Measurements from ENCODE around the gene PARD3. TPM values are rescaled to one million over a fixed set of nuclear protein-coding genes. Genes with fewer than 3 reads are reported as not detected.

PARD3 gene
- total and polyA plus RNA-seq, 2 donors (not counting 3 experiments of a cell fraction or from before 2014, with no cell fraction given) = 7.3 to 24.1 TPM

DNA sequence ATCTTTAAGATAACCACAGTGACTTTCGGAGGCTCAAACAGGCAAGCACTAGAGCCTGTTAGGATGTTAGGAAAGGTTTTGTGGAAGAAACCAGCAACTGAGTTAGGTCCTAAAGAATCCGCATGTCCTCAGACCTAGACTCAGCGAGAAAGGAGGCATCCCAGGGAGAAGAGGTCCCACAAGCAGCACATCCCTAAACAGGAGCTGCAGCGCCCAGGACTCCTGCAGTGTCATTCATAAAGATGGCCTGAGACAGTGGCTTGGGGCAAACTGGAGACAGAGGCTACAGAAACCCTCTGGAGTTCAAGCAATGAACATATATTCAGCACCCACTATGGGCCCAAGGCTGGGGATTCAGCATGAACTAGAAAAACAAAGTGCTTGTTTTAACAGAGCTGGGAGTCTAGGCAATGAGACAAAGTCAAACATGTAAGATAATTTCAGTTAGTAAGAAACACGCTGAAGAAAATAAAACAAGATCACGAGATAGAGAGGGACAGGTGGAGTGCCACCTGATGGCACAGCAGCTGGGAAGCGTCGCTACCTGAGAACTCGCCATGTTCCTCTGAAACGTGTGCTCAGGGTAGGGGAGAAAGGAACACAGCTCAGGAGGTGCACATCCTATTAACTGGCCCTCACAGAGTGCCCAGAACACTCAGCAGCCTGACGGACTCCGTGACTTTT lies 48.1 kb downstream of the PARD3 start:
- no peak for FAIRE-seq
- TF ChIP-seq, protein P1, sequence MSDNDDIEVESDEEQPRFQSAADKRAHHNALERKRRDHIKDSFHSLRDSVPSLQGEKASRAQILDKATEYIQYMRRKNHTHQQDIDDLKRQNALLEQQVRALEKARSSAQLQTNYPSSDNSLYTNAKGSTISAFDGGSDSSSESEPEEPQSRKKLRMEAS (IDR thresholded peaks at IDR 0.05; ENCODE audit: insufficient read depth, insufficient read length) = no peak
- no peak for TF ChIP-seq POLR2A (IDR thresholded peaks at IDR 0.05; ENCODE audit: low read depth, low read length)
- Histone ChIP-seq H3K9ac (replicated peaks; ENCODE audit: extremely low read depth, insufficient read depth, low read length) (no peak overlapping the region), H2AFZ (ENCODE audit: low read depth, low read length) (no peak overlapping the region), H4K20me1 (replicated peaks; ENCODE audit: control insufficient read depth, extremely low read depth, insufficient read depth, low read length) (peaks cover 8% of the 10 kb centered on the region), H3K27me3 (ENCODE audit: control insufficient read depth in 2 of 2, insufficient read depth in 2 of 2, low read length in 2 of 2) (no peaks in the 10 kb centered on the region), H3K9me1 (replicated peaks; ENCODE audit: control insufficient read depth, extremely low read depth, insufficient read depth, low read length) (no peaks in the 10 kb centered on the region), H3K36me3 (ENCODE audit: control insufficient read depth in 2 of 2, extremely low read depth in 1 of 2, insufficient read depth in 2 of 2, low read length in 2 of 2) (no peaks in the 10 kb centered on the region), H3K79me2 (ENCODE audit: control insufficient read depth, insufficient read depth, low read length) (peaks cover 8% of the 10 kb centered on the region), H3K9me3 (replicated peaks; ENCODE audit: control insufficient read depth, insufficient read depth, low read length) (no peaks in the 10 kb centered on the region), H3K4me1 (ENCODE audit: control insufficient read depth, extremely low read depth, insufficient read depth, low read length) (peaks cover 7% of the 10 kb centered on the region), H3K4me2 (ENCODE audit: insufficient read depth, low read length) (no peak overlapping the region), H3K27ac (ENCODE audit: insufficient read depth, low read depth, low read length) (no peak overlapping the region), H3K4me3 (replicated peaks in 1 of 3; ENCODE audit: insufficient read depth in 1 of 3, low read depth in 1 of 3, low read length in 3 of 3) (no peak overlapping the region)
- ChIA-PET CTCF (interaction anchor here (0.9 to 1.6 kb wide), 4 partner anchors 9 to 58 kb away, joined by 3 to 11 read pairs (median 6); no protein-coding TSS in a partner anchor), POLR2A (no interaction called here)
- no peak for DNase-seq (ENCODE audit: low read depth, low spot score)
- dilution Hi-C loops (cut with MboI; ENCODE audit: extremely low pct_ligation_motif_present, low sequenced_read_pairs) (no loop called here), intact Hi-C loops (cut with micrococcal nuclease) (no loop called here)
- no TSS peak for BruUV-seq (replicated peaks)

DNA sequence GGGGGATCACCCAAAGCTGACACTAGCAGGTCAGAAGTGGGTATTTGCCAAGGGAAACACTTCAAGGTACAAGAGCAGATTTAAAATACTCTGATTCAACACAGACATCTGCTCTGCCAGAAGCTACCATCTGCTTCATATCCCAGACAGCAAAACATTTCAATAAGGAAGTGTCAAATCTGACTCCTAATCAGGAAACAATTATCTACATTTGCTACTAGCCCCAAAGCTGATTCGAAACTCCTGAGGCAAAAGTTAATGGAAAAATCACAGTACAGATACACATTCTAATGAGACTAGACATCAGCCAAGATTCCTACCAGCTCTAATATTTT lies 48.9 kb downstream of the PARD3 start:
- no peak overlapping the region for H3K27ac ChIP-seq (ENCODE audit: insufficient read depth, low read depth, low read length)
- TF ChIP-seq POLR2A (IDR thresholded peaks at IDR 0.05; ENCODE audit: low read depth, low read length) (no peak), EZH2 (IDR thresholded peaks at IDR 0.05; ENCODE audit: borderline replicate concordance, low read depth, low read length, severe bottlenecking) (no peak), GATA2 (IDR thresholded peaks at IDR 0.05; ENCODE audit: insufficient read depth, insufficient read length, low read depth, low read length) (no peak), FOS (IDR thresholded peaks at IDR 0.05; ENCODE audit: borderline replicate concordance, insufficient read depth, low read length) (no peak), JUN (IDR thresholded peaks at IDR 0.05; ENCODE audit: borderline replicate concordance, insufficient read depth, insufficient read length, low read depth) (no peak), POLR2AphosphoS5 (IDR thresholded peaks at IDR 0.05; ENCODE audit: insufficient read depth, low read depth, low read length) (no peak), MYC (IDR thresholded peaks at IDR 0.05; ENCODE audit: low read depth, low read length) (no peak)
- TF ChIP-seq, protein P2, sequence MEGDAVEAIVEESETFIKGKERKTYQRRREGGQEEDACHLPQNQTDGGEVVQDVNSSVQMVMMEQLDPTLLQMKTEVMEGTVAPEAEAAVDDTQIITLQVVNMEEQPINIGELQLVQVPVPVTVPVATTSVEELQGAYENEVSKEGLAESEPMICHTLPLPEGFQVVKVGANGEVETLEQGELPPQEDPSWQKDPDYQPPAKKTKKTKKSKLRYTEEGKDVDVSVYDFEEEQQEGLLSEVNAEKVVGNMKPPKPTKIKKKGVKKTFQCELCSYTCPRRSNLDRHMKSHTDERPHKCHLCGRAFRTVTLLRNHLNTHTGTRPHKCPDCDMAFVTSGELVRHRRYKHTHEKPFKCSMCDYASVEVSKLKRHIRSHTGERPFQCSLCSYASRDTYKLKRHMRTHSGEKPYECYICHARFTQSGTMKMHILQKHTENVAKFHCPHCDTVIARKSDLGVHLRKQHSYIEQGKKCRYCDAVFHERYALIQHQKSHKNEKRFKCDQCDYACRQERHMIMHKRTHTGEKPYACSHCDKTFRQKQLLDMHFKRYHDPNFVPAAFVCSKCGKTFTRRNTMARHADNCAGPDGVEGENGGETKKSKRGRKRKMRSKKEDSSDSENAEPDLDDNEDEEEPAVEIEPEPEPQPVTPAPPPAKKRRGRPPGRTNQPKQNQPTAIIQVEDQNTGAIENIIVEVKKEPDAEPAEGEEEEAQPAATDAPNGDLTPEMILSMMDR (IDR thresholded peaks at IDR 0.05; ENCODE audit: extremely low read depth in 1 of 2, insufficient read depth in 1 of 2, low read depth in 1 of 2, low read length in 2 of 2) = no peak
- TF ChIP-seq, protein P1 (IDR thresholded peaks at IDR 0.05; ENCODE audit: insufficient read depth, insufficient read length) = no peak
- intact Hi-C loops (cut with micrococcal nuclease) = no loop called here
- DNase-seq (ENCODE audit: low read depth, low spot score) = peak; percentile 38
- FAIRE-seq = peak; percentile 15
- H3K9me3 ChIP-seq (replicated peaks; ENCODE audit: control insufficient read depth, insufficient read depth, low read length) = no peaks in the 10 kb centered on the region
- ChIA-PET POLR2A (interaction anchor here (0.6 kb wide), 1 partner anchor 33 kb away, joined by 3 read pairs; no protein-coding TSS in a partner anchor), CTCF (interaction anchor here (0.6 to 1.6 kb wide), 6 partner anchors 8 to 133 kb away, joined by 3 to 11 read pairs (median 5); no protein-coding TSS in a partner anchor)
- peaks cover 8% of the 10 kb centered on the region for H3K79me2 ChIP-seq (ENCODE audit: control insufficient read depth, insufficient read depth, low read length)
- no TSS peak for BruUV-seq (replicated peaks)
- dilution Hi-C loops (cut with MboI; ENCODE audit: extremely low pct_ligation_motif_present, low sequenced_read_pairs) = no loop called here
- no peak overlapping the region for H2AFZ ChIP-seq (ENCODE audit: low read depth, low read length)
- no peak overlapping the region for H3K4me2 ChIP-seq (ENCODE audit: insufficient read depth, low read length)
- peaks cover 8% of the 10 kb centered on the region for H4K20me1 ChIP-seq (replicated peaks; ENCODE audit: control insufficient read depth, extremely low read depth, insufficient read depth, low read length)
- H3K9ac ChIP-seq (replicated peaks; ENCODE audit: extremely low read depth, insufficient read depth, low read length) = no peak overlapping the region
- no peaks in the 10 kb centered on the region for H3K9me1 ChIP-seq (replicated peaks; ENCODE audit: control insufficient read depth, extremely low read depth, insufficient read depth, low read length)
- no peaks in the 10 kb centered on the region for H3K36me3 ChIP-seq (ENCODE audit: control insufficient read depth in 2 of 2, extremely low read depth in 1 of 2, insufficient read depth in 2 of 2, low read length in 2 of 2)
- peaks cover 7% of the 10 kb centered on the region for H3K4me1 ChIP-seq (ENCODE audit: control insufficient read depth, extremely low read depth, insufficient read depth, low read length)
- H3K27me3 ChIP-seq (ENCODE audit: control insufficient read depth in 2 of 2, insufficient read depth in 2 of 2, low read length in 2 of 2) = no peaks in the 10 kb centered on the region
- no peak overlapping the region for H3K4me3 ChIP-seq (replicated peaks in 1 of 3; ENCODE audit: insufficient read depth in 1 of 3, low read depth in 1 of 3, low read length in 3 of 3)
